ENCODE data around the gene C13orf42.

The C13orf42 gene

DNA sequence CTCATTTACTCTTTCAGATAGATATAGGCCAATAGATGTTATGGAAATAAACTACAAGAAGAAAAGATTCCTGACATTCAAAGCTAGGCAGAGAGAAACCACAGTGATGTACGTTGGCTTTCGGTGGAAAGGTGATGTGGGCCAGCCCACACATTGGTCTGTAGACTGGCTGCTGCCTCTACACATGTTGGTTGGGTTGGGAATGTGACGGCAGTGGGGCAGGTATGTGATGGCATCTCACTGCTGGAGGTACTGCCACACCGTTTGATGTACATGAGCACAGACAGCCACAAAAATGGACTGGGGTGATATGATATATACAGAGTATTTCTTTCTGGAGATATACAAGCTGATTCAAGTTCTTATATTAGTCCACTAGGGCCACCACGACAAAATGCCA lies 69.4 kb downstream of the C13orf42 start:
- no peak overlapping the region for H3K4me3 ChIP-seq (ENCODE audit: control insufficient read depth, low read depth, low read length)
- TF ChIP-seq, protein P1, sequence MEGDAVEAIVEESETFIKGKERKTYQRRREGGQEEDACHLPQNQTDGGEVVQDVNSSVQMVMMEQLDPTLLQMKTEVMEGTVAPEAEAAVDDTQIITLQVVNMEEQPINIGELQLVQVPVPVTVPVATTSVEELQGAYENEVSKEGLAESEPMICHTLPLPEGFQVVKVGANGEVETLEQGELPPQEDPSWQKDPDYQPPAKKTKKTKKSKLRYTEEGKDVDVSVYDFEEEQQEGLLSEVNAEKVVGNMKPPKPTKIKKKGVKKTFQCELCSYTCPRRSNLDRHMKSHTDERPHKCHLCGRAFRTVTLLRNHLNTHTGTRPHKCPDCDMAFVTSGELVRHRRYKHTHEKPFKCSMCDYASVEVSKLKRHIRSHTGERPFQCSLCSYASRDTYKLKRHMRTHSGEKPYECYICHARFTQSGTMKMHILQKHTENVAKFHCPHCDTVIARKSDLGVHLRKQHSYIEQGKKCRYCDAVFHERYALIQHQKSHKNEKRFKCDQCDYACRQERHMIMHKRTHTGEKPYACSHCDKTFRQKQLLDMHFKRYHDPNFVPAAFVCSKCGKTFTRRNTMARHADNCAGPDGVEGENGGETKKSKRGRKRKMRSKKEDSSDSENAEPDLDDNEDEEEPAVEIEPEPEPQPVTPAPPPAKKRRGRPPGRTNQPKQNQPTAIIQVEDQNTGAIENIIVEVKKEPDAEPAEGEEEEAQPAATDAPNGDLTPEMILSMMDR (IDR thresholded peaks at IDR 0.05; ENCODE audit: control insufficient read depth, insufficient read depth, low read depth, low read length, missing control alignments), result no peak

GRCh38 chr13:51041126-51041525 lies 69.9 kb downstream of the C13orf42 start:
- no peak overlapping the region for H3K4me3 ChIP-seq (ENCODE audit: control insufficient read depth, low read depth, low read length)
- TF ChIP-seq, protein P1 (IDR thresholded peaks at IDR 0.05; ENCODE audit: control insufficient read depth, insufficient read depth, low read depth, low read length, missing control alignments), result no peak
- no peak for DNase-seq (ENCODE audit: low read depth)

More for the DNA sequence above, 69.4 kb downstream of the C13orf42 start:
- no peak for DNase-seq (ENCODE audit: low read depth)

DNA sequence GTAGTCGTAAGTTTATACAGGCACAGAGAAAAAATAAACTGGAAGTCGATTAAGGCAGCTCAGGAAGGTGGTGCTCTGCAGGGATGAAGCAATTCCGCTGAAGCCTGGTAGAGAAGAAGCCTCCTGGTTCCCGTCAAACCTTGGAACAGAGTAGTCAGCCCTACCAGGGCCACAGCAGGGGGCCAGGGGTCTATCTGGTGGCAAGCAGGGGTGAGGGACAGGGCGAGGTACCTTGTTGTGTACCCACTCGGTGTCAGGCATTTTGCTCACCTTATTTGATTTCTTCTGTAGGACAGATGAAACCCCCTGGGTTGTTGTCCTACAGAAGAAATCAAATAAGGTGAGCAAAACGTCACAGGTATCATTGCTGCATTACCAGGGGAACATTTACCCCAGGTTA lies 70.6 kb downstream of the C13orf42 start:
- TF ChIP-seq, protein P1 (IDR thresholded peaks at IDR 0.05; ENCODE audit: control insufficient read depth, insufficient read depth, low read depth, low read length, missing control alignments), result no peak
- no peak overlapping the region for H3K4me3 ChIP-seq (ENCODE audit: control insufficient read depth, low read depth, low read length)

DNA sequence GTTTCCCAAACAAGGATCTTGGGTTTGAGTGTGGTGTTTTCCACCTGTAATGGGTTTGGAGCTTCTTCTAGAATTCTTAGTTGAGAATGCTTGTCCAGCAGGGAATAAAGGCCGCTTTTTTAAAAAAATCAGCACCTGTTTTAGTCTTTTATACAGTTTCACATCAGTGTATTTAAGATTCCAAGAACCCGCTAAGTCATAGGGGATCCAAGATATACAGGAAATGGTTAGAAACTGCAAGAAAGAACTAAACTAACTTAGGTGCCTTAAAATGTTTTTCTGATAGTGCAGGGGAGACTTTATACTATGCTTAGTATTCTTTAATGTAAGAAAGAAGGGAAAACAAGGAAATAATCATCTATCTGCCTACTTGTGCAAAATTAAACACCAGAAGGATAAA lies 74.7 kb downstream of the C13orf42 start:
- TF ChIP-seq, protein P1 (IDR thresholded peaks at IDR 0.05; ENCODE audit: control insufficient read depth, insufficient read depth, low read depth, low read length, missing control alignments), result no peak
- DNase-seq (ENCODE audit: low read depth), result no peak
- no peak overlapping the region for H3K4me3 ChIP-seq (ENCODE audit: control insufficient read depth, low read depth, low read length)

More for the DNA sequence above, 70.6 kb downstream of the C13orf42 start:
- no peak for DNase-seq (ENCODE audit: low read depth)

- no peak for DNase-seq (ENCODE audit: low read depth)
- no peak overlapping the region for H3K4me3 ChIP-seq (ENCODE audit: control insufficient read depth, low read depth, low read length)
- TF ChIP-seq, protein P1 (IDR thresholded peaks at IDR 0.05; ENCODE audit: control insufficient read depth, insufficient read depth, low read depth, low read length, missing control alignments), result no peak
Observed at GRCh38 chr13:51035978-51036377, 75.1 kb downstream of the C13orf42 start.

- DNase-seq (ENCODE audit: low read depth), result no peak
- TF ChIP-seq, protein P1 (IDR thresholded peaks at IDR 0.05; ENCODE audit: control insufficient read depth, insufficient read depth, low read depth, low read length, missing control alignments), result no peak
- H3K4me3 ChIP-seq (ENCODE audit: control insufficient read depth, low read depth, low read length), result no peak overlapping the region
Observed at GRCh38 chr13:51035469-51035868, 75.6 kb downstream of the C13orf42 start.

- TF ChIP-seq, protein P1 (IDR thresholded peaks at IDR 0.05; ENCODE audit: control insufficient read depth, insufficient read depth, low read depth, low read length, missing control alignments), result no peak
- H3K4me3 ChIP-seq (ENCODE audit: control insufficient read depth, low read depth, low read length), result no peak overlapping the region
- DNase-seq (ENCODE audit: low read depth), result no peak
Observed at GRCh38 chr13:51034906-51035305, 76.2 kb downstream of the C13orf42 start.

All from AG09309 (cell line).